AG04450 (cell line): Measurements from ENCODE around the gene CBLL1. TPM values are rescaled to one million over a fixed set of nuclear protein-coding genes. Genes with fewer than 3 reads are reported as not detected.
A peak's percentile ranks its signal among the peaks of the same experiment; 100 is the strongest.

ENCODE experiments used
- CTCF ChIA-PET: fragments of 300-600, 350-600 bp; formaldehyde crosslinking; extraction: SDS; loops from one replicate; lab custom pipeline; 2022; ENCODE audit warnings: antibody characterized with exemption, inconsistent platforms; lab: Charles Lee
- POLR2A ChIA-PET: fragments of 350-600 bp; formaldehyde crosslinking; extraction: SDS; loops from one replicate; lab custom pipeline; 2021; ENCODE audit warnings: antibody characterized with exemption, inconsistent platforms; lab: Yijun Ruan, JAX
- DNase-seq: peaks from one replicate; pipeline ENCODE4 v3.0.0-alpha.2; 2011; ENCODE audit warnings: low read depth, low spot score
- H3K27ac ChIP-seq: one replicate; pipeline ENCODE4 v1.5.1; 2012; ENCODE audit warnings: low read depth, low read length, control low read depth
- H3K27me3 ChIP-seq: one replicate; pipeline ENCODE4 v1.6.0; 2012; ENCODE audit warnings: low read length; ENCODE audit not compliant: control insufficient read depth, insufficient read depth
- H3K4me3 ChIP-seq: 2 replicates; pipeline ENCODE4 v1.5.1; 2011; ENCODE audit warnings: mild to moderate bottlenecking, low read depth, low read length, control low read depth
- H3K9me3 ChIP-seq: 2 replicates; pipeline ENCODE4 v1.5.1; 2012; ENCODE audit warnings: low read length; ENCODE audit not compliant: control insufficient read depth, insufficient read depth
- polyA minus RNA-seq: library from RNA; depleted of rRNA, polyadenylated mRNA; stranded (reverse); fragments of >200 nt; gene quantifications from 2 replicates; pipeline ENCODE4 v1.2.3, GENCODE V29; 2011; rRNA and poly(A)+ RNA removed
- polyA plus RNA-seq: library from polyadenylated mRNA; depleted of rRNA; stranded (reverse); fragments of >200 nt; gene quantifications from 2 replicates; pipeline ENCODE4 v1.2.3, GENCODE V29; 2011; rRNA removed
- TF ChIP-seq, protein P1 (sequence below): IDR thresholded peaks from 2 replicates; pipeline ENCODE4 v1.5.1; 2011; ENCODE audit warnings: low read depth, low read length, control low read depth, inconsistent platforms

The CBLL1 gene, protein sequence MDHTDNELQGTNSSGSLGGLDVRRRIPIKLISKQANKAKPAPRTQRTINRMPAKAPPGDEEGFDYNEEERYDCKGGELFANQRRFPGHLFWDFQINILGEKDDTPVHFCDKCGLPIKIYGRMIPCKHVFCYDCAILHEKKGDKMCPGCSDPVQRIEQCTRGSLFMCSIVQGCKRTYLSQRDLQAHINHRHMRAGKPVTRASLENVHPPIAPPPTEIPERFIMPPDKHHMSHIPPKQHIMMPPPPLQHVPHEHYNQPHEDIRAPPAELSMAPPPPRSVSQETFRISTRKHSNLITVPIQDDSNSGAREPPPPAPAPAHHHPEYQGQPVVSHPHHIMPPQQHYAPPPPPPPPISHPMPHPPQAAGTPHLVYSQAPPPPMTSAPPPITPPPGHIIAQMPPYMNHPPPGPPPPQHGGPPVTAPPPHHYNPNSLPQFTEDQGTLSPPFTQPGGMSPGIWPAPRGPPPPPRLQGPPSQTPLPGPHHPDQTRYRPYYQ
- polyA plus RNA-seq: 17.0 and 18.0 TPM in 2 replicates
- 14.7 and 20.8 TPM in 2 replicates for polyA minus RNA-seq

DNA sequence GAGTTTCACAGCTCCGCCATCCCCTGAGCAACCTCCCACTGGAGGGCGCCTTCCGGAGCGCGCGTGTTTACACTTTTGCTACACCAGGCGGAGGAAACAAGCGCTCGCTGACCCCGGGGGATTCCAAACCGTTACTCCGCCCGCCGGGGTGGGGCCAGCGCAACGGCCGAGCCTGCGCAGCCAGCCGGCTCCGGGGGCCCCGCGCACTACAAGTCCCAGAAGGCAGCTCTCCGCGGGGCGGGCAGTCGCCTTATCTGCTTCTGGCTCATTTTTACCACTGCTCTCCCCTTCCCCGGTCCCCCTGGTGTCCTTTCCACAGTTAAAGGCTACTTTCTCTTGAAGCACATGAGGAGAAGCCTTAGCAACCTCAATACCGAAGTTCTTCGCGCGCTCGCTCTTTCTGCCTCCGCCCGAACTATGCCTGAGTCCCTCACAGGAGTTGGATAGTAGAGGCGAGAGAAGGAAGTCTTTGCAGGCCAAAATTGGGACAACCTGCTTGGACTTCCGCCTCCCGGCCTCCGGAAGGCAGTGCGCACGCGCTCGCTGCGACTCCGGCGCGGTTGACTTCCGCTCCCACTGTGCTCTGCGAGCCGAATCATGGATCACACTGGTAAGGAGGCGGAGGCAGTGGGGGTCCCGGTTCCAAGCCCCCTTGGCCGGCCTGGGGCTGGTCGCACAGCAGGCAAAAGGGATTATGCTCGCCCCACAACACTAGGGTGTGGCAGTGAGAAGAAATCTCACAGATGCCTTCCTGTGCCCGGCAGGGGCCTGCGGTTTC, at the start of gene CBLL1:
CBLL1 (plus strand) TSS at position 576 of the 778 bp plus-strand sequence; CDS start at position 598, 22 bp downstream.
- ChIA-PET POLR2A (interaction anchor here (0.6 to 1.6 kb wide), 9 partner anchors 99 to 575 kb away, joined by 3 to 6 read pairs (median 4); partner anchors contain the start of genes DLD and HBP1), CTCF (interaction anchor here (0.5 to 7.6 kb wide), 27 partner anchors 9 to 493 kb away, joined by 3 to 117 read pairs (median 4); no protein-coding TSS in a partner anchor)
- Histone ChIP-seq H3K27ac (peak within 1 kb of the TSS; percentile 99), H3K9me3 (no peaks in the 10 kb centered on the region), H3K4me3 (peak within 1 kb of the TSS; percentile 94), H3K27me3 (no peaks in the 10 kb centered on the region)
- peak; percentile 87 for DNase-seq
- TF ChIP-seq, protein P1, sequence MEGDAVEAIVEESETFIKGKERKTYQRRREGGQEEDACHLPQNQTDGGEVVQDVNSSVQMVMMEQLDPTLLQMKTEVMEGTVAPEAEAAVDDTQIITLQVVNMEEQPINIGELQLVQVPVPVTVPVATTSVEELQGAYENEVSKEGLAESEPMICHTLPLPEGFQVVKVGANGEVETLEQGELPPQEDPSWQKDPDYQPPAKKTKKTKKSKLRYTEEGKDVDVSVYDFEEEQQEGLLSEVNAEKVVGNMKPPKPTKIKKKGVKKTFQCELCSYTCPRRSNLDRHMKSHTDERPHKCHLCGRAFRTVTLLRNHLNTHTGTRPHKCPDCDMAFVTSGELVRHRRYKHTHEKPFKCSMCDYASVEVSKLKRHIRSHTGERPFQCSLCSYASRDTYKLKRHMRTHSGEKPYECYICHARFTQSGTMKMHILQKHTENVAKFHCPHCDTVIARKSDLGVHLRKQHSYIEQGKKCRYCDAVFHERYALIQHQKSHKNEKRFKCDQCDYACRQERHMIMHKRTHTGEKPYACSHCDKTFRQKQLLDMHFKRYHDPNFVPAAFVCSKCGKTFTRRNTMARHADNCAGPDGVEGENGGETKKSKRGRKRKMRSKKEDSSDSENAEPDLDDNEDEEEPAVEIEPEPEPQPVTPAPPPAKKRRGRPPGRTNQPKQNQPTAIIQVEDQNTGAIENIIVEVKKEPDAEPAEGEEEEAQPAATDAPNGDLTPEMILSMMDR: peak; percentile 81

DNA sequence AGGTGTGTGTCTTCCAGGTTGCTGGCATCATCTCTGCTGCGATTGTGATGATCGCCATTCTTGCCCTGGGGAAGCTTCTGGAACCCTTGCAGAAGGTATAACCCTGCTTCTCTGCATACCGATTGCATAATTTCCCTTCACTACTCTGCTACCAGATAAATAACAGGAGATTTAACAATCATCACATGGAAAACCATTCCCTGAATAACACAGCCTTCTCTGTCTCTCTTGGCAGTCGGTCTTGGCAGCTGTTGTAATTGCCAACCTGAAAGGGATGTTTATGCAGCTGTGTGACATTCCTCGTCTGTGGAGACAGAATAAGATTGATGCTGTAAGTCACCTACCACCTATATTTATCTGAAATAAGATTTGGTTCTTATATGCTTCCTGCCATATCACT, 49.6 kb upstream of the CBLL1 start:
- ChIA-PET POLR2A (no interaction called here), CTCF (no interaction called here)
- no peaks in the 10 kb centered on the region for H3K27me3 ChIP-seq
- TF ChIP-seq, protein P1: no peak
- no peaks in the 10 kb centered on the region for H3K9me3 ChIP-seq
- no peak overlapping the region for H3K27ac ChIP-seq
- H3K4me3 ChIP-seq: no peak overlapping the region
- no peak for DNase-seq

DNA sequence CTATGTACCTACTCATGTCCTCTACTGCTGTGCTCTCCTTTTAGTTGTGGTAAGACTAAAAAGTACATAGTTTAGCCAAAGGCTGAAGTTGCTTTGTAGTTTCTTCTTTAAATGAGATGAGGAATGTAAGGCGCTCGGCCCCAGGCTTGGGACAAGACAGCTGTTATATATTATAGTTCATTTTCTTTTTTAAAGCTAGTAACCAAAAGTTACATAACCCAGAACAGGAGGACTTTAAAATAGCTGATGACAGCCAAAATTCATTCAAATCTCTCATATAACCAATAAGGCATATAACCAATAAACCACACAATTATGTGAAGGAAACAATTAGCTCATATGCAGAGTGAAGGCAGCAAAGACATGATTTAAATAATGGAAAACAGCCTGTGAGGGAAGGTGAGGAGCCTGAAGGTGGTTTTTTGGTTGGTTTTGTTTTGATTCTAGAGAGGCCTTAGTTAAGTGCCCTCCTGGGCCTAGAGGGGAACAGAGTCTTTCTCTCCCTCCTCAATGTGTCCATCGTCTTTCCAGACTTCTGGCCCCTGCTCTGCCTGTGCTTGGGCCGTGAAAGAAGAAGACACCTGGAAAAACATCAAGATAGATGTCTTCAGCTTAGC, 47.5 kb upstream of the CBLL1 start:
- no peaks in the 10 kb centered on the region for H3K27me3 ChIP-seq
- H3K4me3 ChIP-seq: no peak overlapping the region
- CTCF ChIA-PET: interaction anchor here (1.3 kb wide), 1 partner anchor 234 kb away, joined by 3 read pairs; no protein-coding TSS in a partner anchor
- TF ChIP-seq, protein P1: no peak
- no peaks in the 10 kb centered on the region for H3K9me3 ChIP-seq
- DNase-seq: no peak
- POLR2A ChIA-PET: no interaction called here
- no peak overlapping the region for H3K27ac ChIP-seq

DNA sequence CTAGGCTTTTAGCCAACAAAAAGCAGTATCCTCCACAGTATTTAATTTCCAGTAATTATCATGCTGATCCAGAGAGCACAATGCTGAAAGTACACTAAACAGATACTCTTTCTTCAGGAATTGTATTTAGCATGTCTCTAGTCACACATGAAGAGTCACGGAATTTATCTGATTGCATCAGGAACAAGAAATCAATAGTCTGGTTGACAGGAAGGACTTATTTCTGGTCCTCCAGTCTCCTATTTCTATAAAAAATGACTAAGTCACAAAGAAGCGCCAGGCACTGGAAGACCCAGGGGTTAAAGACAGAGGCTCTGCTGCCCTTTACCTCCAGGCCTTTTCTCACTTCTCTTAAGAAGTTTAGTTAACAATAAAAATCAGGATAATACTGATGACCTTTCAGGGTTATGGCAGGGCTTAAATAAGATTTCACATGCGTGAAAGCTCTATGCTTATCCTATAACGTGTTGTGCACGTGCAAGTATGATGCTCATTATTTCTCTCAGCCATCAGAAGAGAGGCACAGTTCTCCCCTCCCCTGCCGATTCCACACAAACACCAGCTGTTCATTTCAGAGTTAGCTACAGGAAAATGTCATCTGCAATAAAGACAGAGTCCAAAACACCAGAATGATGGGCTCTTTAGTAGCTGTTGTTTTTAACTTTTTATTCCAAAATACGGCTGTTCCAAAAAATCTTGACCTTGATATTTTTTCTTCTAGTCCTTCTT, 46.5 kb upstream of the CBLL1 start:
- H3K27ac ChIP-seq: no peak overlapping the region
- TF ChIP-seq, protein P1: no peak
- H3K4me3 ChIP-seq: no peak overlapping the region
- H3K27me3 ChIP-seq: no peaks in the 10 kb centered on the region
- POLR2A ChIA-PET: no interaction called here
- DNase-seq: no peak
- CTCF ChIA-PET: no interaction called here
- no peaks in the 10 kb centered on the region for H3K9me3 ChIP-seq
